H1 (cell line): ENCODE measurements around the gene CSN3.

Experiments used
- SP4 ChIP-seq: IDR thresholded peaks from 2 replicates; pipeline ENCODE4 v1.6.1; 2012; ENCODE audit warnings: low read length, inconsistent platforms
- SUZ12 ChIP-seq: fragments of 200-600 bp; sonication (generic); IDR thresholded peaks from 2 replicates; pipeline ENCODE4 v1.6.1; 2012; ENCODE audit warnings: mild to moderate bottlenecking, inconsistent platforms, low read length, moderate library complexity, mixed read lengths

DNA sequence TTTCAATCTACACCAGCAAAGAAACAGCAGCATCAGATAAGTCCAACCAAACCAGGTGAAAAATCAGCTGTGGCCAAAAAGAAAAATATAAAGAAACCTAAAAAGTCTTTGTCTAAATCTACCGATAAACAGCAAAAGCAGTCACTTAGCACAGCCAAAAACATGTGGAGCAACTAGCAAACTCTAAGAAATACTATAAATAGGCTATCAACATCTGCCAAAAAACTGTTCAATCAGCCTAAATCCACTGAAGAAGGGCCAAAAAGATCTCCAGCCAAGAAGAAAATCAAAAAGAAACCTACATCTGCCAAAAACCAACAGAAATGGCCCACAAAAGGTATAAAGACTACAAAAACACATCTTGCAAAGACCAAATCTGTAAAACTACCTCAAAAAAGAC is 55.7 kb downstream of the CSN3 start:
- no peak for TF ChIP-seq SUZ12
- no peak for TF ChIP-seq SP4
